ENCODE data around the gene CDHR5.

Gene CDHR5

DNA sequence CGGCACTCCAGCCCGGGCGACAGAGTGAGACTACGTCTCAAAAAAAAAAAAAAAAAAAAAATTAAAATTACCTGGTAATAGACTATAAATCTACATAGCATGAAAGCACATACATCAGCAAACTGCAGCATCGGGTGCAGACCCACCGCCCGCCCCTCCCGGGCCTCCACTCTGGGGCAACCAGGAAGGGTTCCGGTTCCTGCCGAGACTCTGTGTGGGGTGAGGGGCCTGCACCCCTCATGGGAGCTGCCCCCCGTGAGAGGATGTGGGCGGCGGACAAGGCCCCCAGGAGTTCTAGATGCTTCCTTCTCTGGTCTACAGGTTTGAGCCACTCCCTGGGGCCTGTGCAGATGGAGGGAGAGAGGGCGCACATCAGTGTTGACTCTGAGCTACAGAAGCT, 21.5 kb upstream of the CDHR5 start:
- in situ Hi-C loops (cut with MboI; ENCODE audit: low sequenced_read_pairs) = no loop called here

DNA sequence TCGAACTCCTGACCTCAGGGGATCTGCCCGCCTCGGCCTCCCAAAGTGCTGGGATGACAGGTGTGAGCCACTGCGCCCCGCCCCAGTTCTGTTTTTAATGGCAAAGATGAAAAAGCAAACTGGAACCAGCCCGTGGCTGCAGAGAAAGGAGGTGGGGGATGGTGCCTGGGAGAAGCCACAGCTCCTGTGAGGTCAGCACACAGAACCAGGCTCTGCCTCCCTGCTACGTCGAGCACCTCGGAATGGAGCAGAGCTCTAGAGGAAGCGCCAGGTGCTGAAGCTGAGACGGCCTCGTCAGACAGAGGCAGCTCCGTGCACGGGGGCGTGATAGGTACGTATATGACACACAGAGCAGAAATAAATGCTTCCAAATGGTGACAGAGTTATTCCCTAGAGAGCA, 20.8 kb upstream of the CDHR5 start:
- in situ Hi-C loops (cut with MboI; ENCODE audit: low sequenced_read_pairs) = no loop called here

DNA sequence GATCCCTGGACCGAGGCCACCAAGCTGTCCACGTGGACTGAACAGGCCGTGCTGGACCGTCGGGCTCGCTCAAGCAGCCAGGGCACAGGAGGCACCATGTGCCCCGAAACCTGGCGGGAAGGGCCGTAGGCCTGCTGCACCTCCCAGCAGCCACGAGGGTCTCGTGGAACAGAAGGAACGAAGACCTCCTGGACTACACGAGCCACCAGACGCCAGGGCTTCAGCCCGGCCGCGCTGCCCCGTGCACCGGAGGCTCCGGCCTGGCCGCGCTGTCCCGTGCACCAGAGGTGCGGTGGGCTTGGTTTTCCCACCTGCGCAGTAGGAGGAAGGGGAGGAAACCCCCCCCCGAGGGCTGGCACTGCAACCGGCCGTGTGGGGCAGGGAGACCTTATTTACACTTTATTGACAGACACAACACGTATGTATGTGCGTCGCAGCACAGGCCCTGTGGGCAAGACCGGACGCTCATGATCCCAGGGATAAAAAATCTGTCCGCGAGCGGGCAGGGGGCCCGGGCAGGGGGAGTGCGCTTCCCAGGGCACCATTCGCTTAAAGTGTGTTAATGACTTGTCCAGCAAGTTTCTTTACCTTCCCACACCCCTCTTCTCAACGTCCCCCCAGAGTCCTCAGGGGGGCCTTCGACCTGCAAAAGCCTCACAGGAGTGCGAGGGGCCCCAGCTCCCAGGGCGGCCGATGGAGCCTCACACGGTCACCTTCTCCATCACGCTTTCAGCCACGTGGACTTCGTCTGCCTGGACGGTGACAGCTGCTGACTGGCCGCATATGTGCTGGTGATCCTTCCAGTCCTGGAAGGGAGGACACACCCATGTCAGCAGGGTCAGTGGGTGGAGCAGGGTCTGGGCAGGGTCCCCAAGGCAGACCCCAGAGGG, 19.3 kb upstream of the CDHR5 start:
- in situ Hi-C loops (cut with MboI; ENCODE audit: low sequenced_read_pairs) = no loop called here

DNA sequence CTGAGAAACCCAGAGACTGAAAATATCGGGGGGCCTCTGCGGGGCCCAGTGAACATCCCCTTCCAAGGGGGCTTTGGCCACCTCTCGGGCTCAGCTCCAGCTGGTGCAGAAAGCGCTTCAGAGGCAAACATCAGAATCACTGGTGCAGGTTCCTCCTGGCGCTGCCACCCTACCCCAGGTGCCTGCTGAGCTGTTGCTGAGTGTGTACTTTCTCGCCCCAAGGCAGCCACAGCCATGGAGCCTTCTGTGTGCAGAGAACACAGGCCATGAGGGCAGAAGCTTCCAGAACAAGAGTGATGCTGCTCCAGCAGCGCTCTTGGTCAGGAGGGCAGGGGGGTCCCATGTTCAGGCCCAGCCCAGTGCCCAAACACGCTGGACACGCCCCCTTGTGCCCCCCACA, 18.6 kb upstream of the CDHR5 start:
- in situ Hi-C loops (cut with MboI; ENCODE audit: low sequenced_read_pairs) = no loop called here

DNA sequence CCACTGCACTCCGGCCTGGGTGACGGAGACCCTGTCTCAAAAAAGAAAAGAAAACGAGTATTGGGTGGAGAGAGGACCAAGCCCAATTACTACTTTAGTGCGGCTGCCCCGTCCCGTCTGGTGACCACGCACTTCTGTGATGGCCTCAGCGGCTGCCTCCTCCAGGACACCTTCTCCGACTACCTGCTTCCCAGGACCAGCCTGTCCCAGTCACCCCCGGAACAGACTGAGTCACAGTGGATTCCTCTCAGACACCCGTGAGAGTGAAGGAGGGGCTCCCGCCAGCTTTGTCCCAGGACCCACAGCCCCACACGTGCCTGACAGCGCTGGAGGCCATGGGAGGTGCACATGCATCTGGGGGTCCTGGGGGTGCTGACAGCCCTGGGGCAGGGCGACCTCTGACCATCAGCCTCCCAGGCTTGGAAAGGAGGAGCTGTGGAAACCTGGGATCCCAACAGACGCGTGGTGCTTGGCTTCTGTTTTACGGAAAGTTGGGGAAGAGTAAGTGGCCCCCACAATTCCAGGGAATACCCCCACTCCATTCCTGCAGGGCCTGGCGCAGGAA, 17.1 kb upstream of the CDHR5 start:
- in situ Hi-C loops (cut with MboI; ENCODE audit: low sequenced_read_pairs) = no loop called here

DNA sequence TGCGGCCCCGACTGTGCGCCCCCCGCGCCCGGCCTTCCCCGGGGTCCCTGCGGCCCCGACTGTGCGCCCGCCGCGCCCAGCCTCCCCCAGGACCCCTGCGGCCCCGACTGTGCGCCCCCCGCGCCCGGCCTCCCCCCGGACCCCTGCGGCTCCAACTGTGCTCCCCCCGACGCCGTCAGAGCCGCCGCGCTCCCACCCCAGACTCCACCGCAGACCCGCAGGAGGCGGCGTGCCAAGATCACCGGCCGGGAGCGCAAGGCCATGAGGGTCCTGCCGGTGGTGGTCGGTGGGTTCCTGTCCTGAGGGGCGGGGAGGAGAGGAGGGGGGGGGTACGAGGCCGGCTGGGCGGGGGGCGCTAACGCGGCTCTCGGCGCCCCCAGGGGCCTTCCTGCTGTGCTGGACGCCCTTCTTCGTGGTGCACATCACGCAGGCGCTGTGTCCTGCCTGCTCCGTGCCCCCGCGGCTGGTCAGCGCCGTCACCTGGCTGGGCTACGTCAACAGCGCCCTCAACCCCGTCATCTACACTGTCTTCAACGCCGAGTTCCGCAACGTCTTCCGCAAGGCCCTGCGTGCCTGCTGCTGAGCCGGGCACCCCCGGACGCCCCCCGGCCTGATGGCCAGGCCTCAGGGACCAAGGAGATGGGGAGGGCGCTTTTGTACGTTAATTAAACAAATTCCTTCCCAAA, 15.4 kb upstream of the CDHR5 start:
- in situ Hi-C loops (cut with MboI; ENCODE audit: low sequenced_read_pairs) = no loop called here

DNA sequence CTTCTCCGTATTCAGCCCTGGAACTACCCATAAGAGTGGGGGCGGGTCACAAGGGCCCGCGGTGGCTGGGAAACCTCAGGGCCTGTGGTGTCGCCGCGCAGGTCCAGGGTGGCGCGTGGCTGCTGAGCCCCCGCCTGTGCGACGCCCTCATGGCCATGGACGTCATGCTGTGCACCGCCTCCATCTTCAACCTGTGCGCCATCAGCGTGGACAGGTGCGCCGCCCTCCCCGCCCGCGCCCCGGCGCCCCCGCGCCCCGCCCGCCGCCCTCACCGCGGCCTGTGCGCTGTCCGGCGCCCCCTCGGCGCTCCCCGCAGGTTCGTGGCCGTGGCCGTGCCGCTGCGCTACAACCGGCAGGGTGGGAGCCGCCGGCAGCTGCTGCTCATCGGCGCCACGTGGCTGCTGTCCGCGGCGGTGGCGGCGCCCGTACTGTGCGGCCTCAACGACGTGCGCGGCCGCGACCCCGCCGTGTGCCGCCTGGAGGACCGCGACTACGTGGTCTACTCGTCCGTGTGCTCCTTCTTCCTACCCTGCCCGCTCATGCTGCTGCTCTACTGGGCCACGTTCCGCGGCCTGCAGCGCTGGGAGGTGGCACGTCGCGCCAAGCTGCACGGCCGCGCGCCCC, 14.7 kb upstream of the CDHR5 start:
- in situ Hi-C loops (cut with MboI; ENCODE audit: low sequenced_read_pairs) = no loop called here

DNA sequence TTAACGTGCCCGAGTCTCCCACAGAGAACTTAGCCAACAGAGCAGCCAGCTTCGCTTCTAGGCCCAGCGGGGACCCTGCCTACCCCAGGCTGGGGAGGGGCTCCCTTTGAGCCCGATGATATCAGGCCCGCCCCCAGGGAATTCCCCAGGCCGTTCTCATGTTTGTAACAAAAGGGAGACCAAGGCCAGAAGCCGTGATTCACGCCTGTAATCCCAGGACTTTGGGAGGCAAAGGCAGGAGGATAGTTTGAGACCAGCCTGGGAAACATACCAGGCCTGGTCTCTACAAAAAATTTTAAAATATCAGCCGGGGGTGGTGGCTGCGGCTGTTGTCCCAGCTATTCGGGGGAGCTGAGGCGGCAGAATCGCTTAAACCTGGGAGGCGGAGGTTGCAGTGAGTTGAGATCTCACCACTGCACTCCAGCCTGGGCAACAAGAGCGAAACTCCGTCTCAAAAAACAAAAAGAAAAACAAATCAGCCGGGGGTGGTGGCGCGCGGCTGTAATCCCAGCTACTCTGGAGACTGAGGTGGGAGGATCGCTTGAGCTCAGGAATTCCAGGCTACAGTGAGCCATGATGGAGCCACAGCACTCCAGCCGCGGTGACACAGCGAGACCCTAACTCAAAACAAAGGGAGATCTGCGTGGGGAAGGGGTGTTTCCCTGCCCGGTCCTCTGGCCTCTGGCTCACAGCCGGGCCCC, 14.0 kb upstream of the CDHR5 start:
- in situ Hi-C loops (cut with MboI; ENCODE audit: low sequenced_read_pairs) = no loop called here

DNA sequence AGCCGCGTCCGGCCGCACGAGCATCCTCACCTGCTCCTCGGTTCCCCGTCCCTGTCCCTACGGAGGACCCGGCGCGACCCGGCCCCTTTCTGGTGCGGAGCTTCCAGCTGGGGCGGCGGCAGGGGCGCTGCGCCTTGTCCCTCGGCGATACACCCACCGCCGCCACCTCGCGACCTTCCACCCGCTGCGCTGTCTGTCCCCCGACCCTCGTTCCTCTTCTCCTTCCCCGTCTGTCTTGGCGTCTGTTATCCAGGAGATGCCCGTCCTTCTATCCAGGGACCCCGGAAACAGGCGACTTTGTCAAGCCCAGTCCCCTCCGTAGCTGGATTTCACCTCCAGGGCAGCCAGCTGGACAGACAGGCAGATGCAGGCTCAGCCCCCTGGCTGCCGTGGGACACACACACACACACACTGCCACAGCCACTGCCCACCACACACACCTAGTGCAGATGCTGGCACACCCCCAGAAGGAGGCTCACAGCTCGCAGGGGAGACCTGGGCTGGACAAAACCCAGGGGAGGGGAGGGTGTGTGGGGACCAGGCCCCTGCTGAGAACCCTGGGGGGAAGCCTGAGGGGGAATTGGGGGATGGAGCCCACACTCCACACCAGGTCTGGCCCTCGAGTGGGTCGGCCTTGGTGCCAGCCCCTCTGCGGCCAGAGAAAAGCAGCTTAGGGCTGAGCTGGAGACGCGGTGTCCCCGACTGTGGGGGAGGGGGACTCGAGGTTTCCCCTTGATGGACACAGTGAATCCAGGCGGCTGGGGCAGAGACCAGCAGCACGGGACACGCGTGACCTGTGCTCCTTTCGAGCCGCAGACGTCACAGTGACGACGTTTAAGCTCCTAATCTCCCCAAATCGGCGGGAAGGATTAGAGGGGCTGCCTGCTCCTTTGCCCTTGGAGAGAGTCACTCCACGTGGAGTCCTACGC, 13.1 kb upstream of the CDHR5 start:
- in situ Hi-C loops (cut with MboI; ENCODE audit: low sequenced_read_pairs) = no loop called here

DNA sequence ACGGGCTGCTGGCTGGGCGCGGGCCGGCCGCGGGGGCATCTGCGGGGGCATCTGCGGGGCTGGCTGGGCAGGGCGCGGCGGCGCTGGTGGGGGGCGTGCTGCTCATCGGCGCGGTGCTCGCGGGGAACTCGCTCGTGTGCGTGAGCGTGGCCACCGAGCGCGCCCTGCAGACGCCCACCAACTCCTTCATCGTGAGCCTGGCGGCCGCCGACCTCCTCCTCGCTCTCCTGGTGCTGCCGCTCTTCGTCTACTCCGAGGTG, 12.5 kb upstream of the CDHR5 start:
- in situ Hi-C loops (cut with MboI; ENCODE audit: low sequenced_read_pairs) = no loop called here

DNA sequence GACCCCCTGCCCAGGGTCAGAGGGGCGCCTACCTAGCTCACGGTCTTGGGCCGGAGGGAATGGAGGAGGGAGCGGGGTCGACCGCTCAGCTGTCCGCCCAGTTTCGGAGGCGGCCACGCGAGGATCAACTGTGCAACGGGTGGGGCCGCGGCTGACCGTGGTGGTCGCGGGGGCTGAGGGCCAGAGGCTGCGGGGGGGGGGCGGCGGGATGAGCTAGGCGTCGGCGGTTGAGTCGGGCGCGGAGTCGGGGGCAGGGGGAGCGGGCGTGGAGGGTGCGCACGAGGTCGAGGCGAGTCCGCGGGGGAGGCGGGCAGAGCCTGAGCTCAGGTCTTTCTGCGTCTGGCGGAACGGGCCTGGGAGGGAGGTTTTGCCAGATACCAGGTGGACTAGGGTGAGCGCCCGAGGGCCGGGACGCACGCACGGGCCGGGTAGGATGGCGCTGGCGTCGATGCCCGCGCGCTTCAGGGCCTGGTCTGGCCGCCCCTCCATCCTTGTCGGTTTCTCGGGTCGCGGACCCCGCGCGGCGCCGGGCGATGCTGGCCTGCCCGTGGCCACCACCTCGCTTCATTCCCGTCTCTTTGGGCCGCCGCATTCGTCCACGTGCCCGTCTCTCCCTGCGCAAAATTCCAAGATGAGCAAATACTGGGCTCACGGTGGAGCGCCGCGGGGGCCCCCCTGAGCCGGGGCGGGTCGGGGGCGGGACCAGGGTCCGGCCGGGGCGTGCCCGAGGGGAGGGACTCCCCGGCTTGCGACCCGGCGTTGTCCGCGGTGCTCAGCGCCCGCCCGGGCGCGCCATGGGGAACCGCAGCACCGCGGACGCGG, 12.0 kb upstream of the CDHR5 start, which contains the start of gene DRD4:
Gene DRD4, plus strand, starts transcription at position 759 of the 822 bp plus-strand sequence. Its CDS starts 36 bp downstream, at position 795.
- in situ Hi-C loops (cut with MboI; ENCODE audit: low sequenced_read_pairs) = no loop called here

DNA sequence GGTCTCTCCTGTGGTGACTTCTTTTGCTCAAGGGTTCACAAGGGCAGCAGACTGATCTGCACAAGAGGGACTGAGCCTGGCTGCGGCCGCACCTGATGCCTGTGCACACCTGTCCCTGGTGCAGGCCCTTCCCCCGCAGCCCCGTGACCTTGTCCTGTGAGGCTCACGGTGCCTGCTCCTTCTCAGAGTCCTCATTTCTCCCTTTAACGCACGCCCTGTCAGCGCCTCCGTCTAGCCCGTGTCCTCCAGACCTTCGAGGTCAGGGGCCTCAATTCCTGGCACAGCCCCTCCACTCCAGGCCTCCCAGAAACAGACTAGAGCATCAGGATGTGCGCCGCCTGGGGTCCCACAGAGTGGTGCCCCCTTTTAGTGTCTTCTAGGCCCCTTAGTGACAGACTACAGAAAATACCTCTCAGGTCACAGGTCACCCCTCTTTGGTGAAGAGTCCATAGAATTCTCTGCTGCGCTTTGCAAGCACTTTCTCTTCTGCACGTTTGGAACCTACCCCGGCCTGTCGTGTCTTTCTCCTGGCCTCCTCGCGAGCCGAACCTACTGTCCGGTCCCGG, 11.3 kb upstream of the CDHR5 start:
- in situ Hi-C loops (cut with MboI; ENCODE audit: low sequenced_read_pairs) = no loop called here

DNA sequence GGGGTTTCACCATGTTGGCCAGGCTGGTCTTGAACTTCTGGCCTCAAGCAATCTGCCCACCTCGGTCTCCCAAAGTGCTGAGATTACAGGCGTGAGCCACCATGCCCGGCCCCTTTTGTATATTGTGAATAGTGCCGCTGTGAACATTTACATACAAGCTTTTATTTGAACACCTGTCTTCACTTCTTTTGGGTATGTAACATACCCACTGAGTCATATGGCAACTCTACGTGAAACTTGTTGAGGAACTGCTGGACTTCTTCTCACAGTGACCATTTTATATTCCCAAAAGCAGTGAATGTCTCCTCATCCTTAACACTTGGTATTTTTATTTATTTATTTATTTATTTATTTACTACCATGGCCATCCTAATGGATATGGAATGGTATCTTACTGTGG, 6.1 kb upstream of the CDHR5 start:
- in situ Hi-C loops (cut with MboI; ENCODE audit: low sequenced_read_pairs) = no loop called here

DNA sequence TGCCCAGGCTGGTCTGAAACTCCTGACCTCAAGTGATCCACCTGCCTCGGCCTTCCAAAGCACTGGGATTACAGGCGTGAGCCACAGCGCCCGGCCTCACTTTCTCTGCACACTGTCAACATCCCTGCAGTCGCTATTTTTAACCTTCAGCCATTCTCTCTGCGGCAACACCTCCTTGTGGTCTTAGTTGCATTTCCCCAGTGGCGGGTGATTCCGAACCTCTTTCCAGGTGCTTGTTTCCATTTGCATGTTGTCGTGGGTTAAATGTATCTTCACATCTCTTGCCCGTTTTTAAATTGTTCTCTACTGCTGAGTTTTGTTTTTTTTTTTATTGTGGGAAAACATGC, 4.5 kb upstream of the CDHR5 start:
- in situ Hi-C loops (cut with MboI; ENCODE audit: low sequenced_read_pairs) = no loop called here

DNA sequence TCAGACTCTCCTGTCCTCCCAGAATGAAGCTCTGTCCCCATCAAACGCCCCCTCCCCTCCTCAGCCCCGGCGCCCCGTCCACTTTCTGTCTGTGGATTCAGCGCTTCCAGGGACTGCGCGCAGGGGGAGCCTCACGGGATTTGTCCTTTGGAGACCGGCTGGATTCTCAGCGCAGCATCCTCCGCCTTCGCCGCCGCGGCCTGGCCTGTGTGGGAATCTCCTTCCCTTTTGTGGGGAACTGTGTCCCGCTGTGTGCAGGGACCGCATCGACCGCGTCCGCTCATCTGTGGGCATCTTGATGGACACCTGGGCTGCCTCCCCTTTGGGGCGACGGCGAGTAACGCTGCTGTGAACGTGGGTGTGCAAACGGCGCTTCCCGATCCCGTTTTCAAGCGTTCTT, 3.3 kb upstream of the CDHR5 start:
- in situ Hi-C loops (cut with MboI; ENCODE audit: low sequenced_read_pairs) = no loop called here

DNA sequence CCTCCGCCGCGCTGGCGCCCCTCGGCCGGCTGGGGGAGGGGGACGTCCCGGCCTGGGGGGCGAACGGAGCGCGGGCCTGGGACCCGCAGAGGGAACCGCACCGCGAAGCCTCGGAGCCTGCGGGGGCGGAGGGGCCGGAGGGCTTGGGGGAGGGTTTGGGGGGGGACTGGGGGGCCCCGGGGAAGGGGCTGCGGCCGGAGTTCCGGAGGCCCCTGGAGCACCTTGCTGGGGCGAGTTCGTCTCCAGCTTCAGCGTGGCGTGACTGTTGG, 2.5 kb upstream of the CDHR5 start:
- in situ Hi-C loops (cut with MboI; ENCODE audit: low sequenced_read_pairs) = no loop called here

DNA sequence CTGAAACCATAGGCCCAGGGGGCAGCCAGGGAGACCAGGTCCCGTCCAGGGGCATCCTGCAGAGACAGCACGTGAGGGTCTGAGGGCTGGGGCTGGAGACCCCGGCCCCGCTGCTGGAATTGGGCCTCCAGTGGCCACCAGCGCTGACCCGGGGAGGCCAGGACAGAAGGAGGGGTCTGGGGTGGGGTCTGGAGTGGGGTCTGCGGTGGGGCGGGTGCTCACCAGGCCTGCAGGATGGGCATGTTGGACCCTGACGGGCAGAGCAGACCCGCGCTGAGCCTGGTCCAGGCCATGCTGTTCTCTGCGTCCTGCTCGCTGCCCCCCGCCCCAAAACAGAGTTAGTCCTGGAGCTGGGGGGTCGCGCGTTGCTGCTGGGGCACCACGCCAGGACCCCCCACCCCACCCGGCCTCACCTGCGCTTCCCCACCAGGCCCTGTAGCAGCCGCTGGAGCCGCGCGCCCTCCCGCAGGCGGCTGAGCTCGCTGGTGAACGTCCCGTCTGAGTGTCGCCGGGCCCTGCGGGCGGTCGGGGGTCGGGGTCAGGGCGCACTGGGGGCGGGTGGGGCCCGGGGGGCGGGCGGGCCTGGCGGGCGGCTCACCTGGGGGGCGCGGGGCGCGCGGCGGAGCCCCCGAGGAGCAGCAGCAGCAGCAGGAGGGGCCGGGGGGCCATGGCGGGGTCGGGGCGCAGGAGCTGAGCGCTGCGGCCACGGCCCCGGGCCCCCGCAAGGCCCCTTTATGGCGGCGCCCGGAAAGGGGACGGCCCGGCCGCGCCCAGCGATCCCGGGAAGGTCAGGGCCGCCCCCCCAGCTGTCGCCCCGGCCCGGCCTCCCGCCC, 1.9 kb upstream of the CDHR5 start, which contains the start of gene SCT:
Gene SCT, minus strand, starts transcription at position 707 of the 833 bp plus-strand sequence. Its CDS starts 38 bp downstream, at position 669.
- in situ Hi-C loops (cut with MboI; ENCODE audit: low sequenced_read_pairs) = no loop called here

DNA sequence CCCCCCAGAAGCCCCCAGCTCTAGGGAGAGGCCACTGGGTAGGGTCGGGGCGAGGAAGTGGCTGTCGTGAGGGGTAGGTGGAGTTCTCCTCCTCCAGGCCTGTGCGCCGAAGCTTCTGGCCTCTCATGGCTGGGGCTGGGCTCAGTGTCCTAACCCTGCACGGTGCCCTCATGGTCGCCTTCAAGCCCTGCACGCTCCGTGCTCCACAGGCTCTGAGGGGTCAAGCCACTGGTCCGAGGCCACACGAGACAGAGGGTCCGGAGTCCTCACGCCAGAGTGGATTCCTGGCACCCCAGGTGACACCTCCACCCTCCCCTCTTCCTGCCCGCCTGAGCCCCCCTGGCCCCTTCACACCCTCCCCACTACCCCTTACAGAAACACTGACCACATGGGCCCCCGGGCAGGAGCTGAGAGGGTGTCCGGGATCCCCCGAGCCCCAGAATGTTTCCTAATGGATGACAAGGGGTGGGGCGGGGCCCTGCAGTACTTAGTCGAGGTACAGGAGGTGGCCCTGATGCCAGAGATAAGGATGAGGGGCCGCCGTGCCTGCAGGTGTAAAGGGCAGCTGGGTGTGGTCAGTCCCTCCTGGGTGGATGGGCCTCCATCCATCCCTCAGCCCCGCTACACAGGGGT, 997 bp upstream of the CDHR5 start:
- in situ Hi-C loops (cut with MboI; ENCODE audit: low sequenced_read_pairs) = no loop called here
